ENCODE results near the gene CFAP107. TPM values are rescaled to one million over a fixed set of nuclear protein-coding genes. Genes with fewer than 3 reads are reported as not detected.

The CFAP107 gene
- polyA plus RNA-seq, 1 donor (not counting 4 experiments of a cell fraction or from before 2014, with no cell fraction given): not detected

DNA sequence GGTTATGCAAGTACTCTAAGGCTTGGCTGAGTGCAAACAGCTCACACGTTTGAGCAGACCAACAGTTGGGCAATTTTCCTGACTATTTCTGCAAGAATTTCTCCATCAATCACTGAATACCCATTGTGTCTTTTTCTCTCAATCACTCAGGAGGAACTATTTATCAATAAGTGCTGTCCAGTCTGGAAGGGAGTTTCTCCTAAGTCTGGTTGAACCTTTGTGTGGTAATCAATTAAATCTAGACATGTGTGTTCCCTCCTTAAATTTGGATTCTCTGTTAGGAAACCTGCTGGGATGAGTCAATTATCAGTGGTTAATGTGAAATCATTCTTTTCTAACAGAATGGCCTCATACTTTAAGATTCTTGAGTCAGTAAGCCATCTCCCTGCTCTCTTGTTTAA lies 36.9 kb upstream of the CFAP107 start:
- Histone ChIP-seq H3K9ac (ENCODE audit: control insufficient read depth, extremely low read depth, insufficient read depth, low read length) (no peak overlapping the region), H3K27me3 (ENCODE audit: control insufficient read depth, extremely low read depth, insufficient read depth, low read length) (no peaks in the 10 kb centered on the region), H4K20me1 (ENCODE audit: control insufficient read depth, extremely low read depth, insufficient read depth, low read length) (no peaks in the 10 kb centered on the region), H3K4me1 (ENCODE audit: control insufficient read depth, extremely low read depth, insufficient read depth, low read length) (peaks cover 8% of the 10 kb centered on the region), H3K27ac (ENCODE audit: control insufficient read depth, insufficient read depth, low read length) (no peak overlapping the region), H3K4me2 (ENCODE audit: control insufficient read depth, extremely low read depth, insufficient read depth, low read depth, low read length) (no peak overlapping the region), H3K36me3 (ENCODE audit: control insufficient read depth in 2 of 2, extremely low read depth in 1 of 2, insufficient read depth in 2 of 2, low read length in 2 of 2) (no peaks in the 10 kb centered on the region), H3K9me3 (ENCODE audit: control insufficient read depth, low read depth, low read length) (no peaks in the 10 kb centered on the region), H2AFZ (ENCODE audit: control insufficient read depth, low read length) (no peak overlapping the region), H3K4me3 (ENCODE audit: control insufficient read depth in 2 of 3, extremely low read depth in 1 of 3, insufficient read depth in 2 of 3, low read depth in 1 of 3, low read length in 3 of 3) (no peak overlapping the region), H3K79me2 (ENCODE audit: control insufficient read depth, insufficient read depth, low read length) (no peaks in the 10 kb centered on the region), H3K9me1 (ENCODE audit: control insufficient read depth, extremely low read depth, insufficient read depth, low read length) (no peaks in the 10 kb centered on the region)
- dilution Hi-C loops (cut with MboI; ENCODE audit: extremely low pct_ligation_motif_present, low sequenced_read_pairs): no loop called here
- TF ChIP-seq, protein P1, sequence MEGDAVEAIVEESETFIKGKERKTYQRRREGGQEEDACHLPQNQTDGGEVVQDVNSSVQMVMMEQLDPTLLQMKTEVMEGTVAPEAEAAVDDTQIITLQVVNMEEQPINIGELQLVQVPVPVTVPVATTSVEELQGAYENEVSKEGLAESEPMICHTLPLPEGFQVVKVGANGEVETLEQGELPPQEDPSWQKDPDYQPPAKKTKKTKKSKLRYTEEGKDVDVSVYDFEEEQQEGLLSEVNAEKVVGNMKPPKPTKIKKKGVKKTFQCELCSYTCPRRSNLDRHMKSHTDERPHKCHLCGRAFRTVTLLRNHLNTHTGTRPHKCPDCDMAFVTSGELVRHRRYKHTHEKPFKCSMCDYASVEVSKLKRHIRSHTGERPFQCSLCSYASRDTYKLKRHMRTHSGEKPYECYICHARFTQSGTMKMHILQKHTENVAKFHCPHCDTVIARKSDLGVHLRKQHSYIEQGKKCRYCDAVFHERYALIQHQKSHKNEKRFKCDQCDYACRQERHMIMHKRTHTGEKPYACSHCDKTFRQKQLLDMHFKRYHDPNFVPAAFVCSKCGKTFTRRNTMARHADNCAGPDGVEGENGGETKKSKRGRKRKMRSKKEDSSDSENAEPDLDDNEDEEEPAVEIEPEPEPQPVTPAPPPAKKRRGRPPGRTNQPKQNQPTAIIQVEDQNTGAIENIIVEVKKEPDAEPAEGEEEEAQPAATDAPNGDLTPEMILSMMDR (optimal IDR thresholded peaks at IDR 0.05 in 1 of 3, IDR thresholded peaks at IDR 0.05 in 1 of 3, conservative IDR thresholded peaks at IDR 0.05 in 1 of 3; ENCODE audit: extremely low read depth in 1 of 3, insufficient read depth in 2 of 3, low read length in 3 of 3): no peak
- TF ChIP-seq EZH2 (IDR thresholded peaks at IDR 0.05; ENCODE audit: low read length): no peak
- DNase-seq (ENCODE audit: low read depth, low spot score) (no peak), FAIRE-seq (no peak)

DNA sequence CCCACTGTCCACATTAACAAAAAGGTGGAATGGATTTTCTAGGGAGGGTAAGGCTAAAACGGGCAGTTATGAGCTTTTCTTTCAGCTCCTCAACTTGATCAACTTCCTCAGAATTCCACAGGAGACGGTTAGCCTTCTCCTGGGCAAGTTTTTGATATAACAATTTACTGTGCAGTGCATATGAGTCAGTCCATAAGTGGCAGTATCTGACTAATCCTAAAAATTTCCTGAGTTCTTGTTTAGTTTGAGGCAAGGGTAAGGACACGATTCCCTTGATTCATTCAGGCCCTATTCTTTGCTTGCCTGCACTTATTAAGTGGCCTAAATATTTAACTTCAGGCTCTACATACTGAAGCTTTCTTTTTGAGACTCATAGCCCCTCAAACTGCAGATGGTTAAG lies 36.3 kb upstream of the CFAP107 start:
- dilution Hi-C loops (cut with MboI; ENCODE audit: extremely low pct_ligation_motif_present, low sequenced_read_pairs): no loop called here
- DNase-seq (ENCODE audit: low read depth, low spot score): no peak

More for the DNA sequence above, 36.3 kb upstream of the CFAP107 start:
- Histone ChIP-seq H3K4me2 (ENCODE audit: control insufficient read depth, extremely low read depth, insufficient read depth, low read depth, low read length) (no peak overlapping the region), H3K79me2 (ENCODE audit: control insufficient read depth, insufficient read depth, low read length) (no peaks in the 10 kb centered on the region), H4K20me1 (ENCODE audit: control insufficient read depth, extremely low read depth, insufficient read depth, low read length) (no peaks in the 10 kb centered on the region), H3K9ac (ENCODE audit: control insufficient read depth, extremely low read depth, insufficient read depth, low read length) (no peak overlapping the region), H3K27me3 (ENCODE audit: control insufficient read depth, extremely low read depth, insufficient read depth, low read length) (no peaks in the 10 kb centered on the region), H3K27ac (ENCODE audit: control insufficient read depth, insufficient read depth, low read length) (no peak overlapping the region), H3K9me3 (ENCODE audit: control insufficient read depth, low read depth, low read length) (no peaks in the 10 kb centered on the region), H3K9me1 (ENCODE audit: control insufficient read depth, extremely low read depth, insufficient read depth, low read length) (no peaks in the 10 kb centered on the region), H3K4me3 (ENCODE audit: control insufficient read depth in 2 of 3, extremely low read depth in 1 of 3, insufficient read depth in 2 of 3, low read depth in 1 of 3, low read length in 3 of 3) (no peak overlapping the region), H3K4me1 (ENCODE audit: control insufficient read depth, extremely low read depth, insufficient read depth, low read length) (peaks cover 8% of the 10 kb centered on the region), H2AFZ (ENCODE audit: control insufficient read depth, low read length) (no peak overlapping the region), H3K36me3 (ENCODE audit: control insufficient read depth in 2 of 2, extremely low read depth in 1 of 2, insufficient read depth in 2 of 2, low read length in 2 of 2) (no peaks in the 10 kb centered on the region)
- FAIRE-seq: no peak
- no peak for TF ChIP-seq EZH2 (IDR thresholded peaks at IDR 0.05; ENCODE audit: low read length)
- TF ChIP-seq, protein P1 (optimal IDR thresholded peaks at IDR 0.05 in 1 of 3, IDR thresholded peaks at IDR 0.05 in 1 of 3, conservative IDR thresholded peaks at IDR 0.05 in 1 of 3; ENCODE audit: extremely low read depth in 1 of 3, insufficient read depth in 2 of 3, low read length in 3 of 3): no peak
